MM.1S (cell line): ENCODE data around the gene OGT.
"Not testable (repeated sequence)": the region's sequence is repeated elsewhere in the genome, so short reads cannot be mapped to it uniquely, and the experiment has no call there.

Experiments
- DNase-seq: peaks from one replicate; pipeline ENCODE4 v3.0.0-alpha.2; 2015
- H2AFZ ChIP-seq: fragments of 300-600 bp; sonication (generic); 2 replicates; pipeline ENCODE4 v1.6.0; 2016; ENCODE audit warnings: antibody characterized with exemption, low read length
- H3F3A ChIP-seq: fragments of 300-600 bp; sonication (generic); 2 replicates; pipeline ENCODE4 v1.6.1; 2016; ENCODE audit warnings: mild to moderate bottlenecking, antibody characterized with exemption, low read length, moderate library complexity, mixed read lengths; ENCODE audit not compliant: insufficient read depth
- H3K27ac ChIP-seq: fragments of 300-600 bp; sonication (generic); 2 replicates; pipeline ENCODE4 v1.5.1; 2016; ENCODE audit warnings: mild to moderate bottlenecking, low read length
- H3K27me3 ChIP-seq: fragments of 300-600 bp; sonication (generic); replicated peaks from 2 replicates; pipeline ENCODE4 v1.6.0; 2016; ENCODE audit warnings: low read length; ENCODE audit not compliant: insufficient read depth
- H3K36me3 ChIP-seq: fragments of 300-600 bp; sonication (generic); replicated peaks from 2 replicates; pipeline ENCODE4 v1.6.1; 2016; ENCODE audit warnings: mild to moderate bottlenecking, low read length, mixed read lengths; ENCODE audit not compliant: insufficient read depth
- H3K4me1 ChIP-seq: fragments of 300-600 bp; sonication (generic); 2 replicates; pipeline ENCODE4 v1.6.1; 2016; ENCODE audit warnings: low read length, mixed read lengths
- H3K4me2 ChIP-seq: fragments of 300-600 bp; sonication (generic); 2 replicates; pipeline ENCODE4 v1.6.0; 2016; ENCODE audit warnings: low read depth, low read length
- H3K4me3 ChIP-seq: fragments of 300-600 bp; sonication (generic); 2 replicates; pipeline ENCODE4 v1.5.1; 2016; ENCODE audit warnings: low read length, mixed read lengths
- H3K79me2 ChIP-seq: fragments of 300-600 bp; sonication (generic); 2 replicates; pipeline ENCODE4 v1.6.1; 2016; ENCODE audit warnings: mixed run types, low read length, mixed read lengths
- H3K9ac ChIP-seq: fragments of 300-600 bp; sonication (generic); 2 replicates; pipeline ENCODE4 v1.6.1; 2016; ENCODE audit warnings: low read length, mixed read lengths
- H3K9me2 ChIP-seq: fragments of 300-600 bp; sonication (generic); replicated peaks from 2 replicates; pipeline ENCODE4 v1.6.1; 2016; ENCODE audit warnings: mild to moderate bottlenecking, low read length, mixed read lengths; ENCODE audit not compliant: insufficient read depth
- H3K9me3 ChIP-seq: fragments of 300-600 bp; sonication (generic); replicated peaks from 2 replicates; pipeline ENCODE4 v1.6.1; 2016; ENCODE audit warnings: mild to moderate bottlenecking, low read length, mixed read lengths; ENCODE audit not compliant: insufficient read depth
- H4K20me1 ChIP-seq: fragments of 300-600 bp; sonication (generic); 2 replicates; pipeline ENCODE4 v1.6.1; 2016; ENCODE audit warnings: mild to moderate bottlenecking, low read length, moderate library complexity, mixed read lengths; ENCODE audit not compliant: insufficient read depth
- CTCF ChIP-seq: fragments of 300-600 bp; sonication (generic); IDR thresholded peaks from 2 replicates; pipeline ENCODE4 v1.5.1; 2016; ENCODE audit warnings: antibody characterized with exemption, low read length, mixed read lengths
- EZH2 ChIP-seq: fragments of 300-600 bp; sonication (generic); optimal IDR thresholded peaks from 2 replicates; pipeline ENCODE3; 2017; ENCODE audit warnings: low read depth, mild to moderate bottlenecking, antibody characterized with exemption, low read length, mixed read lengths
- EZH2phosphoT487 ChIP-seq: fragments of 300-600 bp; sonication (generic); IDR thresholded peaks from 2 replicates; pipeline ENCODE4 v1.6.1; 2018; ENCODE audit warnings: antibody characterized with exemption, low read length

Gene OGT

GRCh38 chrX:71504346-71504745 is 28.6 kb upstream of the OGT start:
- TF ChIP-seq CTCF (no peak), EZH2phosphoT487 (no peak), EZH2 (no peak)
- H3K4me1 ChIP-seq = no peaks in the 10 kb centered on the region
- H3F3A ChIP-seq = no peaks in the 10 kb centered on the region
- H3K9me2 ChIP-seq = no peaks in the 10 kb centered on the region
- no peaks in the 10 kb centered on the region for H3K27me3 ChIP-seq
- no peak overlapping the region for H3K9ac ChIP-seq
- H3K9me3 ChIP-seq = no peaks in the 10 kb centered on the region
- H3K4me2 ChIP-seq = no peak overlapping the region
- H3K27ac ChIP-seq = no peak overlapping the region
- H3K4me3 ChIP-seq = no peak overlapping the region
- no peaks in the 10 kb centered on the region for H4K20me1 ChIP-seq
- no peak for DNase-seq
- H2AFZ ChIP-seq = no peak overlapping the region
- H3K36me3 ChIP-seq = no peaks in the 10 kb centered on the region
- no peaks in the 10 kb centered on the region for H3K79me2 ChIP-seq

- H3K4me3 ChIP-seq = no peak overlapping the region
- H3K9me3 ChIP-seq = no peaks in the 10 kb centered on the region
- H3K4me1 ChIP-seq = 0 out of 2 replicates have a peak, but pooled peaks cover 4% of the 10 kb centered on the region
- no peaks in the 10 kb centered on the region for H3F3A ChIP-seq
- no peak overlapping the region for H3K9ac ChIP-seq
- no peaks in the 10 kb centered on the region for H3K79me2 ChIP-seq
- no peak for TF ChIP-seq EZH2phosphoT487
- TF ChIP-seq CTCF = no peak
- no peaks in the 10 kb centered on the region for H3K36me3 ChIP-seq
- no peak overlapping the region for H3K4me2 ChIP-seq
- no peak for DNase-seq
- no peak overlapping the region for H3K27ac ChIP-seq
- H4K20me1 ChIP-seq = no peaks in the 10 kb centered on the region
- no peaks in the 10 kb centered on the region for H3K9me2 ChIP-seq
- no peaks in the 10 kb centered on the region for H3K27me3 ChIP-seq
- H2AFZ ChIP-seq = no peak overlapping the region
Measured at GRCh38 chrX:71509289-71509688, 23.6 kb upstream of the OGT start.

- no peak for DNase-seq
- H3F3A ChIP-seq = no peaks in the 10 kb centered on the region
- no peak overlapping the region for H3K4me3 ChIP-seq
- TF ChIP-seq CTCF = no peak
- no peak for TF ChIP-seq EZH2phosphoT487
- TF ChIP-seq EZH2 = no peak
- H3K36me3 ChIP-seq = no peaks in the 10 kb centered on the region
- H3K79me2 ChIP-seq = no peaks in the 10 kb centered on the region
- no peak overlapping the region for H3K4me2 ChIP-seq
- no peaks in the 10 kb centered on the region for H3K9me2 ChIP-seq
- no peaks in the 10 kb centered on the region for H3K9me3 ChIP-seq
- H2AFZ ChIP-seq = no peak overlapping the region
- H3K27me3 ChIP-seq = no peaks in the 10 kb centered on the region
- H3K27ac ChIP-seq = no peak overlapping the region
- H3K9ac ChIP-seq = no peak overlapping the region
- 0 out of 2 replicates have a peak, but pooled peaks cover 7% of the 10 kb centered on the region for H3K4me1 ChIP-seq
- no peaks in the 10 kb centered on the region for H4K20me1 ChIP-seq
Measured at GRCh38 chrX:71510161-71510560, 22.7 kb upstream of the OGT start.

- not testable (repeated sequence) for H3K4me2 ChIP-seq, H3K4me1 ChIP-seq, H3K9ac ChIP-seq, H3K9me3 ChIP-seq, H3F3A ChIP-seq, H3K36me3 ChIP-seq, H3K27ac ChIP-seq, H3K9me2 ChIP-seq, H4K20me1 ChIP-seq, H3K4me3 ChIP-seq, H3K27me3 ChIP-seq, H2AFZ ChIP-seq, H3K79me2 ChIP-seq, DNase-seq
Measured at GRCh38 chrX:71513731-71514130, 19.2 kb upstream of the OGT start.
